ENCODE results near the gene UBE2QL1.

Gene UBE2QL1

DNA sequence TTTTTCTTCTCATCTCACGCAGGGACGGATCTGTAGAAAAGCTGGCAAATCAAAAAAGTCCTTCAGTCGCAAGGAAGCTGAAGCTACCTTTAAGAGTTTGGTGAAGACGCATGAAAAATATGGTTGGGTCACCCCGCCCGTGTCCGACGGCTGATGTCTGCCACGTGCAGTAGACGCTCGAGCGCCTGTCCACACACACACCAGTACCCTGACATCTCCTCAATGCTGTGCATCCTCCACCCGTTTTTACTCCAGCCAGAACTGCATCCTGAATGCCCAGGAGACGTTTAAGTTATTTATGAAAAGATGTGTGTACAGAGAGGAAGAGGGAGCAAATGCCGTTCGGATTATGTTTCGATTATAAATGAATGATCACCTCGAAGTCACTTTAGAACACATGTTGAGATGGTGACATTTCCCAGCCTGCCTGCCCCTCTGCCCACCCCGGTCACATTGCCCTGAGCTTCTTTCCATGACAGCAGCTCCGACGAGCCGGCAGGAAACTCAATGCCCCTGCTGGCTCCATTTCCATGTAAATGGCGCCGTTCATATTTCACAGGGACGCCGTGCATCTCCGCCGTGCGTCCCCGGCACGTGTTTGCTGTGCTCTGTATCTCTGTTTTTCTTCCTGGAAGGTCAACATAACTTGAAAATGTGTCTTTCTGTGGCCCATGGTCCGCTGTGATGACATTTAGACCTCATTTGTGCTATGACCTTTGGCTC is 42.7 kb downstream of the UBE2QL1 start:
- DNase-seq (ENCODE audit: low read depth) = no peak

GRCh38 chr5:6491919-6492290 is 43.2 kb downstream of the UBE2QL1 start:
- H3K4me3 ChIP-seq (ENCODE audit: low read depth, low read length) = no peak overlapping the region
- no peak for DNase-seq (ENCODE audit: low read depth)

More for the DNA sequence above, 42.7 kb downstream of the UBE2QL1 start:
- H3K4me3 ChIP-seq (ENCODE audit: low read depth, low read length) = no peak overlapping the region

- H3K4me3 ChIP-seq (ENCODE audit: low read depth, low read length) = no peak overlapping the region
- DNase-seq (ENCODE audit: low read depth) = no peak
These were observed 44.3 kb downstream of the UBE2QL1 start for GRCh38 chr5:6492934-6493333.

DNA sequence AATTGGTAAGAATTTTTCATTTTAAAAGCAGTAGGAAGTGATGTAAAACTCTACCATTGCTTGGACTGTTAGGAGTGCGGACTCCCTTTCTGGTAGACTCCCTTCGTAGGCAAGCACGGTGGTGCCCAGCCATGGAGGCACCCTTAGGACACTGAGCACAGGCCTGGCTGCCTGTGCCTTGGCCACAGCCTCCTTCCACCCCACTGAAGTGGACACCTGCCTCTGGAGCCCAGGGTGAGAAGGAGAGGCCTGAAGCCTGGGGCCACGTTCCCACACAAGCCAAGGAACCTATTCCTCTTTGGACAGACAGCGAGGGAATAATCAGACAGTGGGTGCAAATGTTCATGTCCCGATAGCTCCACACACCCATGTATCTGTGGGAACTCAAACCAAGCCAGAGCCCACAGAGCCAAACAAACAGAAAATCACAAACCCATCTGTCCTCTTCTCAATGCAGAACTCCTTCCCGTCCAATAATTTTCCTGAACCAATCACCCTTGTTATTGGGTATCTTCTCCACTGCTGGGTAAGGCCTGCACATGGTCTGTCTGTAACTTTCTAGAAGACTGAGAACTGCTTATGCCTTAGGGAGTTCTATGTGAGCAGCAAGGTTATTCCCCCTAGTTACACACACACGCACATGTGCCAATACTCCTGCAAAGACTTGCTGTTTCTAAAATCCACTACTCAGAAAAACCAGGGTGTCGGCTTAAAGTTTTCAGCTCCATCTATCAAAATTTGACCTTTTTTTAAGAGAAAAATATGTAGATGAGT is 45.2 kb downstream of the UBE2QL1 start:
- no peak for DNase-seq (ENCODE audit: low read depth)
- no peak overlapping the region for H3K4me3 ChIP-seq (ENCODE audit: low read depth, low read length)

DNA sequence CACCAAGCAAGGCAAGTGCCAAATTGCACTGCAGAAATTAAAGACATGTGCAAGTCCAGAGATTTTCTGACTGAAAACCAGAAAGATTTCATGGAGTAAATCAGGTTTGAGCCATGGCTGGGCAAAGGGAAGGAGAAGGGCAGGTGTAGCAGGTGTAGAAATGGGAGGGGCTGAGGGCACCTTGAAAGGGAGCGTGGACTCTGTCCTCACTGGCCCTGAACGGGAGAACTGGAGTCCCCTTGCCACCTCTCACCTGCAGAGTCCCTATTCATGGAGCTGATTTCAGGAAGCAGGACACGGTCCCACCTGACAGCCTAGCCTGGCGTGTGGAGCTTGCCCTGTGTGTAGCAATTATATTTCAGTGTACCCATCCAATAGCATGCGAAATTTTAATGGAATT is 46.3 kb downstream of the UBE2QL1 start:
- H3K4me3 ChIP-seq (ENCODE audit: low read depth, low read length) = no peak overlapping the region
- DNase-seq (ENCODE audit: low read depth) = no peak

DNA sequence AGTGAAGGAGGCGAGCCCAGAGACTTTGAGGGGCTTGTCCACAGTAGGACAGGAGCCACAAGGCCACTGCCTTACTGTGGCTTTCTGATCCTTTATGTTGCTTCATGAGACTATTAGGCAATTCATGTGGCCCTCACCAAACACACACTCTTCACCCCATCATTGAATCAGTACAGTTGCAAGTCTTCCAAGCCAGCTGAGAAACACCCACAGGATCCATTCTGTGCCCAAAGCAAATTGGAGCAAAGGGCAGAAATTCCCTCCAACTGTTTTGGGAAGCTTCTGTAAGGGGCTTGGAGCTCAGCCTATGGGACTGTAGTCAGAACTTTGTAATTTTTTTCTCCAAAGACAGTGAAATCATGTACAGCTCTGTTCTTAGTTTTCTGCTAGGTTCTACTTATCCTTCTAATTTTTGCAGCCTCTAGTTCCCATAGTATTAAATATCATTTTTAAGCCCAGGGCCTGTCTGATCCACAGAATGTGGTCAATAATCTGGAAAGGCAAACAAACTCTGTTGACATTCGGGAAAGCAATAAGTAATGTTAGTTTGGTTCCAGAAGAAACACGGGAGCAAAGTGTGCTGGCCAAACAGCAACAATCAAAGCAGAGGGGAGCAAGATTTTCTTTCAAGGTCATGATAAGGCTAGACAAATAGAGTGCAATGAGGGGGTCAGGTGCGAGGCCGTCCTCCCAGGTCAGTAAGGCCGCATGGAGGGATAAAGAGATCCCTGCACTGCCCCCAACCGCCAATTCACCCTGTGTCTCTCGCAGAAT is 47.0 kb downstream of the UBE2QL1 start:
- H3K4me3 ChIP-seq (ENCODE audit: low read depth, low read length) = no peak overlapping the region
- DNase-seq (ENCODE audit: low read depth) = no peak

- no peak overlapping the region for H3K4me3 ChIP-seq (ENCODE audit: low read depth, low read length)
- DNase-seq (ENCODE audit: low read depth) = no peak
These were observed 47.5 kb downstream of the UBE2QL1 start for GRCh38 chr5:6496207-6496584.

GRCh38 chr5:6496636-6497035 is 48.0 kb downstream of the UBE2QL1 start:
- no peak overlapping the region for H3K4me3 ChIP-seq (ENCODE audit: low read depth, low read length)
- DNase-seq (ENCODE audit: low read depth) = no peak

GRCh38 chr5:6497262-6497661 is 48.6 kb downstream of the UBE2QL1 start:
- no peak overlapping the region for H3K4me3 ChIP-seq (ENCODE audit: low read depth, low read length)
- DNase-seq (ENCODE audit: low read depth) = no peak

DNA sequence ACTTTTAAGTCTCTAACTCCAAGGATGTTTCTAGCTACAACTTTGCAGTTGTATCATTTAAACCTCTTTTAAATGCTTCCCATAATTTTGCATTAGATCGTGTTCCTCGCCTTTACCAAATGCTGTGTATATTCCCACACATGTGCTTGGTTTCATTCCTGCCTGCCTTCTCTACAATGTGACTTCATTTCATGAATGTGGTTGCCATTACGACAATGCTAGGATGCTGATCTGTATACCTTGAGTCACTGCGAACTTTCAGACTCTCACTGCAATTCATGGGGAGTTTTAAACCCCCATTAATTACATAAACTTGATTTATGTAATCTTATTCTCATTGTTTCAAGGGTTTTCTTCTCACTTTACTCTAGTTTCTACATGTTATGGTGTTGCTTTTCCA is 50.3 kb downstream of the UBE2QL1 start:
- no peak overlapping the region for H3K4me3 ChIP-seq (ENCODE audit: low read depth, low read length)
- DNase-seq (ENCODE audit: low read depth) = no peak

GRCh38 chr5:6501701-6502100 is 53.0 kb downstream of the UBE2QL1 start:
- no peak overlapping the region for H3K4me3 ChIP-seq (ENCODE audit: low read depth, low read length)
- no peak for DNase-seq (ENCODE audit: low read depth)

DNA sequence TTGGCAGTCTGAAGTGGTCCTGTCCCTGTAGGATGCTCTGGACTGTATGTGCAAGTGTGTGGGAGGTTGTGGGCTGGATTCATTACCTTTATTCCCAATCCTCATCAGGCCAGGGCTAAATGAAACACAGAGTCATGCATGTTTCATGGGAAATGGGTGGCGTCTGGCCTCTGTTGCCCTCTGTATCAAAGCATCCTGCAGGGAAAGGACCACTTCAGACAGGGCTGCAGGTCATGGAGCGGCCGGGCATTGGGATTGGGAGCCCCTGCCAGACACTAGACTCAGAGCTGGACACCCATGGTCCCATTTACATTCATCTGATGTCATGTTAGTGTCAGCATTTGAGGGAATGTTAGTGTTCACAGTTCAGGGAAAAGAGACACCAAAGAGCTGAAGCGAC is 53.8 kb downstream of the UBE2QL1 start:
- no peak for DNase-seq (ENCODE audit: low read depth)
- no peak overlapping the region for H3K4me3 ChIP-seq (ENCODE audit: low read depth, low read length)

DNA sequence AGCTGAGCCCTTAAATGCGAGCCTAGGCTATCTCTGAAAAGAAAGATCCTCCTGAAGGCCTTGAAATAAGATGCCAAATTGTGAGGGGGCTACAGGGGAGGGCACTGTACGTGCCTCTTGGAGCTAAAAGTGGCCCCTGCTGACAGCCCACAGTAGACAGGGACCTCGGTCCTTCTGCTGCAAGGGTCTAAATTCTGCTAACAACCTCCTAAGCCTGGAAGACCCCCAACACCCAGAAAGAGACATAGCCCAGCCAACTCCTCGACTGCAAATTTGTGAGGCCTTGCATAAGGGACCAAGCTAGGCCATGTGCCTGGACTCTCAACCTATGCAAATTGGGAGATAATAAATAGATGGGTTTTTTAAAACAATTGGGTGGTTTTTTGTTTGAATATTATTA is 54.7 kb downstream of the UBE2QL1 start:
- DNase-seq (ENCODE audit: low read depth) = no peak
- no peak overlapping the region for H3K4me3 ChIP-seq (ENCODE audit: low read depth, low read length)

GRCh38 chr5:6504677-6505415 is 56.2 kb downstream of the UBE2QL1 start:
- peak; percentile 10 for DNase-seq (ENCODE audit: low read depth)
- H3K4me3 ChIP-seq (ENCODE audit: low read depth, low read length) = no peak overlapping the region

DNA sequence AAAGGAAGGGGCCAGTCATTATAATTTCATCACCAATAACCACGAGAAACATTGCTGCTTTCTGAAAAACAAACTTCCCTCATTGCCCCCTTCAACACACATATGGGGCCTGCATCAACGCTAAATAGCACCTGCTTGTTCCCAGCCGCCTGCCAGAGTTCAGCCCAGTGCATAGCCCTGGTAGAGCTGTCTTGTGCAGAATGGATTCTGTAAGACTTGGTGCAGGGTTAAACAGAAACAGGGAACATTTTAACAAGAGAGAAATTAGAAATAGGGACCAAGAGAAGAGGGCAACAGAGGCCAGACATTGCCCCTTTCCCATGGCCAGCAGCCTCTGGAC is 56.7 kb downstream of the UBE2QL1 start:
- no peak for DNase-seq (ENCODE audit: low read depth)
- H3K4me3 ChIP-seq (ENCODE audit: low read depth, low read length) = no peak overlapping the region

- no peak overlapping the region for H3K4me3 ChIP-seq (ENCODE audit: low read depth, low read length)
- DNase-seq (ENCODE audit: low read depth) = no peak
These were observed 57.3 kb downstream of the UBE2QL1 start for GRCh38 chr5:6505783-6506557.

DNA sequence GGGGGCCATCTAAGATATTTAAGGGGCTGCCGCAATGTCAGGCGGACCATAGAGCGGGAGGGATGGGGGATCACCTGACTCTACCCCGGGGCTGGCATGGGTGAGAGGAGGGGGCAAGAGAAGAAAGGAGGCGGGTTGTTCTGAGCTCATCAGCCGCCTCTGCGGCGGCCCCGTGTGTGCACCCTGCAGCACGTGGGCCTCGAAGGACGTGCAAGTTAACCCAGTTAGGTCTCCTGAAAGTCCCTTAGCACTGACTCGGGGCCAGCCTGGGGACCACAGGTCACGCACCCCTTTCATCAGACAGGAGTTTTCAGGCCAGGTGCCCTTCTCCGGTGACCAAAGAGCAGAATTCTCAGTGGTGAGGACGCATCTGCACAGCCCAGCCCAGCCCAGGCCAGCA is 58.0 kb downstream of the UBE2QL1 start:
- H3K4me3 ChIP-seq (ENCODE audit: low read depth, low read length) = no peak overlapping the region
- DNase-seq (ENCODE audit: low read depth) = no peak

- DNase-seq (ENCODE audit: low read depth) = no peak
- H3K4me3 ChIP-seq (ENCODE audit: low read depth, low read length) = no peak overlapping the region
These were observed 60.3 kb downstream of the UBE2QL1 start for GRCh38 chr5:6508931-6509330.

- DNase-seq (ENCODE audit: low read depth) = no peak
These were observed 61.5 kb downstream of the UBE2QL1 start for GRCh38 chr5:6510132-6510531.

More at GRCh38 chr5:6510132-6510531, 61.5 kb downstream of the UBE2QL1 start:
- no peak overlapping the region for H3K4me3 ChIP-seq (ENCODE audit: low read depth, low read length)
